ENCODE measurements around the gene ATP11A.

Gene ATP11A

DNA sequence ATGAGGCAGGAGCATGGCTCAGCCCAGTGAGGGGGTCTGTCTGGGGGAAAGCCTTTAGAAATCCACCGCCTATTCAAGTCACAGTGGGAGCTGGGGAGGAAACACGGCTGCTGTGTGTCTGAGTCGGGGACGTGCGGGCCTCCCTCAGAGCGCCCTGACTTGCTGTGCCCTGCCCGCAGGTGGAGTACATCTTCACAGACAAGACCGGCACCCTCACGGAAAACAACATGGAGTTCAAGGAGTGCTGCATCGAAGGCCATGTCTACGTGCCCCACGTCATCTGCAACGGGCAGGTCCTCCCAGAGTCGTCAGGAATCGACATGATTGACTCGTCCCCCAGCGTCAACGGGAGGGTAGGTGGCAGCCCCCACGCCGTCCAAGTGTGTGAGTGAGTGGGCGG, 141.4 kb downstream of the ATP11A start:
- TF ChIP-seq CTCF (conservative IDR thresholded peaks at IDR 0.05; ENCODE audit: low read depth, low read length) = no peak
- no peak for DNase-seq (ENCODE audit: low read depth)
- H3K4me3 ChIP-seq (ENCODE audit: low read length) = no peak overlapping the region

DNA sequence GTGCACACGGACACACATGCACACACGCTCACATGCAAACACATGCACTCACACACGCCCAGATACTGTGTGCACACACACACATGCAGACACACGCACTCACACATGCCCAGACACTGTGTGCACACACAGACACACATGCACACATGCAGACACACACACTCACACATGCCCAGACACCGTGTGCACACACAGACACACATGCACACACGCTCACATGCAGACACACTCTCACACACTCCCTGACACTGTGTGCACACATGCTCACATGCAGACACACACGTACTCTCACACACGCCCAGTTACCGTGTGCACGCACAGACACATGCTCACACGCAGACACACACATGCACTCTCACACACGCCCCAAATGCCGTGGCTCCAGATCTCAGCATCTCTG, 142.0 kb downstream of the ATP11A start:
- no peak overlapping the region for H3K4me3 ChIP-seq (ENCODE audit: low read length)
- TF ChIP-seq CTCF (conservative IDR thresholded peaks at IDR 0.05; ENCODE audit: low read depth, low read length) = no peak
- DNase-seq (ENCODE audit: low read depth) = no peak

DNA sequence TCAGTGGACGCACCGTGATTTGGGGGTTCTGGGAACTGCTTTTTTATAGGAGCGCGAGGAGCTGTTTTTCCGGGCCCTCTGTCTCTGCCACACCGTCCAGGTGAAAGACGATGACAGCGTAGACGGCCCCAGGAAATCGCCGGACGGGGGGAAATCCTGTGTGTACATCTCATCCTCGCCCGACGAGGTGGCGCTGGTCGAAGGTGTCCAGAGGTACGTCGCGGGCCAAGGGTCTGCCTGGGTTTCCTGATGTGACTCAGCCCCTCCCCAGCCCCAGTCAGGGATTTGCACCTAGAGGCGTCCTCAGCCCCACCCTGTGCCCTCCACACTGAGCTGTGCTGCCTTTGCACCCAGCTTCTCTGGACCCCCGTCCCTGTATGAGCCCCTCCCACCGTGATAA, 143.0 kb downstream of the ATP11A start:
- no peak for TF ChIP-seq CTCF (conservative IDR thresholded peaks at IDR 0.05; ENCODE audit: low read depth, low read length)
- H3K4me3 ChIP-seq (ENCODE audit: low read length) = no peak overlapping the region
- DNase-seq (ENCODE audit: low read depth) = no peak

DNA sequence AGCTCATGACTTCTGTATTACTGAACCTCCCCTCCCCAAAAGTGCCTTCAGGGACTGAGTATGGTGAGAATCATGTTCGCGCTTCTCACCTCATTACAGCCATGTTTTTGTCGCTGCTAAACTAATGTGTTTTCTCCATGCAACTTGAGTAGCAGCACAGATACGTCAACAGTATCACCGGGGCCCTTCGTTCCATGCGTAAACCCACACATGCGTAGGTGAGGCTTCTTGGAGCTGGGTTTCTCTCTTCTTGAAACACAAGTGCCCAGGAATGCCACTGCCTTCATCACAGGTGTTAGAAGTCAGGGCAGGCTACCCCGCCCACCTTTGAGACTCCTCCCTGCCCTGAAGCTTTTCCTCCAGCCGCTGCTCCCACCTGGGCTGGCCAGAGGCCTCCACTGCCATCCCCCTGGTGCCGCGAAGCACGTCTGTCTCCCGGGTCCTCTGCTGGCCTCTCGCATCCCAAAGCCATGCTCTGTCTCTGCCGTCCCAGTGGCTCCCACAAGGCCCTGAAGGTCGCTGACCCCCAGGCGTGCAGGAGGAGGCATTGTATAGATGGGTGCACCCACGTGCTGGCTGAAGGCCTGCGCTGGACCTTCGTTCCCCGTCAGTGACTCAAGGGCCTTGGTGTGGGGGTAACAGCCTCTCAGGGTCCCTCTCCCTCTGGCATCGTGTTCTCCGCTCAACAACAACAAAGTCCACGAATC, 143.9 kb downstream of the ATP11A start:
- no peak for TF ChIP-seq CTCF (conservative IDR thresholded peaks at IDR 0.05; ENCODE audit: low read depth, low read length)
- no peak for DNase-seq (ENCODE audit: low read depth)
- H3K4me3 ChIP-seq (ENCODE audit: low read length) = no peak overlapping the region

DNA sequence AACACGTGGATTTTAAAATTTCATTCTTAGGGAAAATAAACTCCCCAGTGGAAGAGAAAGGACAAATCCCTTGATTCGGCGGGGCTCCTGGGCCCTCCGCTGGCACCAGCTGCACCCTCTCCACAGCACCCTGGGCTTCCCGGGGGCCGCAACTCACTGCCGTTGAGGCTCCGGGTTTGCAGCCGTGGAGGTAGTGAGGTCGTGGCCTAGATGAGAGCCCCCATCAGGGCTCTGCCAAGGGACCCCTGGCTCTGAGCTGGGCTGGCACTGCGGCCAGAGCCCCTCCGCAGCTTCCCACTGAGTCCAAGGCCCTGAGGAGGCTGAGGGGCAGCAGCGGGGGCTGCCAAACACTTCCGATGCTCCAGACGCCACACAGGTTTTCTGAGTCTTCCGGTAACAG, 145.5 kb downstream of the ATP11A start:
- no peak for TF ChIP-seq CTCF (conservative IDR thresholded peaks at IDR 0.05; ENCODE audit: low read depth, low read length)
- no peak for DNase-seq (ENCODE audit: low read depth)
- no peak overlapping the region for H3K4me3 ChIP-seq (ENCODE audit: low read length)

- no peak for DNase-seq (ENCODE audit: low read depth)
Measured at GRCh38 chr13:112835796-112836195, 146.0 kb downstream of the ATP11A start.

More at GRCh38 chr13:112835796-112836195, 146.0 kb downstream of the ATP11A start:
- no peak overlapping the region for H3K4me3 ChIP-seq (ENCODE audit: low read length)
- TF ChIP-seq CTCF (conservative IDR thresholded peaks at IDR 0.05; ENCODE audit: low read depth, low read length) = no peak

Measured in retinal pigment epithelial cell (primary cell).